T-cell (primary cell): ENCODE measurements around the gene JAKMIP1. TPM values are rescaled to one million over a fixed set of nuclear protein-coding genes. Genes with fewer than 3 reads are reported as not detected.

ENCODE experiments used
- ATAC-seq, 4 experiments: fragments of 200-7000 bp in 3 of 4; fragments of 150-1000 bp in 1 of 4; cut with Tn5 transposase; replicated peaks in 1 of 4; 1 replicate in 3 of 4; 2 replicates in 1 of 4; pipeline ENCODE4 v1.10.0; 2021; ENCODE audit warnings: moderate library complexity in 3 of 4, mild to moderate bottlenecking in 2 of 4, moderate number of reproducible peaks in 1 of 4
- CTCF ChIA-PET, 2 donors: fragments of 300-600 bp; sonication (Branson Sonifier 250); formaldehyde crosslinking; loops; one replicate each; lab custom pipeline; 2022; ENCODE audit warnings: antibody characterized with exemption in 2 of 2; lab: Charles Lee
- POLR2A ChIA-PET, 2 donors: fragments of 300-600 bp; sonication (Branson Sonifier 250); formaldehyde crosslinking; loops; one replicate each; lab custom pipeline; 2022; ENCODE audit warnings: antibody characterized with exemption in 2 of 2; lab: Charles Lee
- DNase-seq, 35 experiments: peaks; one replicate each; pipeline versions ENCODE4 v3.0.0 to v3.0.0-alpha.2; 2013 to 2023
- H3K27ac ChIP-seq: one replicate; pipeline ENCODE4 v1.5.1; 2013; ENCODE audit warnings: low read length
- H3K27me3 ChIP-seq, 2 experiments: replicated peaks in 1 of 2; 1 replicate in 1 of 2; 2 replicates in 1 of 2; pipeline versions ENCODE4 v1.6.1 to v1.7.0; 2013; ENCODE audit warnings: low read length in 1 of 2, mixed read lengths in 1 of 2; ENCODE audit not compliant: control insufficient read depth in 2 of 2, insufficient read depth in 2 of 2; ENCODE audit errors: extremely low read depth in 1 of 2
- H3K36me3 ChIP-seq, 2 donors: 1 replicate in 1 of 2; 2 replicates in 1 of 2; pipeline versions ENCODE4 v1.6.1 to v1.7.0; 2013; ENCODE audit warnings: low read length in 1 of 2; ENCODE audit not compliant: control insufficient read depth in 2 of 2, insufficient read depth in 1 of 2; ENCODE audit errors: extremely low read depth in 1 of 2
- H3K4me1 ChIP-seq, 2 experiments: 1 replicate in 1 of 2; 2 replicates in 1 of 2; pipeline versions ENCODE4 v1.6.1 to v1.7.0; 2013; ENCODE audit warnings: low read length in 2 of 2, mixed read lengths in 1 of 2; ENCODE audit not compliant: insufficient read depth in 2 of 2, control insufficient read depth in 1 of 2; ENCODE audit errors: extremely low read depth in 1 of 2
- H3K4me3 ChIP-seq, 2 donors: 1 replicate in 1 of 2; 2 replicates in 1 of 2; pipeline versions ENCODE4 v1.5.1 to v1.7.0; 2013; ENCODE audit warnings: mild to moderate bottlenecking in 2 of 2, low read length in 1 of 2, moderate library complexity in 1 of 2; ENCODE audit not compliant: control insufficient read depth in 1 of 2; ENCODE audit errors: extremely low read depth in 1 of 2
- H3K9me3 ChIP-seq: 2 replicates; pipeline ENCODE4 v1.7.0; 2013
- H3K27ac Mint-ChIP-seq, 2 donors: one replicate each; pipeline ENCODE4 v1.8.0; 2020 to 2021; ENCODE audit warnings: mild to moderate bottlenecking in 2 of 2, mixed read lengths in 2 of 2
- H3K27me3 Mint-ChIP-seq, 2 donors: one replicate each; pipeline ENCODE4 v1.8.0; 2021 to 2022; ENCODE audit warnings: mixed read lengths in 2 of 2
- H3K36me3 Mint-ChIP-seq: one replicate; pipeline ENCODE4 v1.8.0; 2021; ENCODE audit warnings: mixed read lengths
- H3K4me1 Mint-ChIP-seq, 3 donors: one replicate each; pipeline ENCODE4 v1.8.0; 2020 to 2022; ENCODE audit warnings: mixed read lengths in 3 of 3, mild to moderate bottlenecking in 1 of 3
- H3K4me3 Mint-ChIP-seq, 3 donors: one replicate each; pipeline ENCODE4 v1.8.0; 2020 to 2022; ENCODE audit warnings: mild to moderate bottlenecking in 3 of 3, mixed read lengths in 3 of 3, moderate library complexity in 3 of 3
- H3K9me3 Mint-ChIP-seq, 3 donors: one replicate each; pipeline ENCODE4 v1.8.0; 2020 to 2022; ENCODE audit warnings: mixed read lengths in 3 of 3
- WGBS: methylation state at CpG from one replicate; pipeline ENCODE4 v1.1.5; 2013; ENCODE audit warnings: missing lambda C conversion rate; ENCODE audit not compliant: insufficient coverage; 5-methylcytosine and 5-hydroxymethylcytosine counted together
- total RNA-seq, 35 experiments: library from RNA in 6 of 35; stranded (reverse) in 6 of 35; fragments of 120-200 nt in 1 of 35; gene quantifications; one replicate each; pipeline versions ENCODE4 v1.2.1 to v1.2.4 and lab custom pipeline; 2013 to 2026

Gene JAKMIP1
- total RNA-seq, 5 donors from 2014 or later (not counting 1 experiment from before 2014, with no cell fraction given): 3.5 to 14.0 (median 6.1) TPM

DNA sequence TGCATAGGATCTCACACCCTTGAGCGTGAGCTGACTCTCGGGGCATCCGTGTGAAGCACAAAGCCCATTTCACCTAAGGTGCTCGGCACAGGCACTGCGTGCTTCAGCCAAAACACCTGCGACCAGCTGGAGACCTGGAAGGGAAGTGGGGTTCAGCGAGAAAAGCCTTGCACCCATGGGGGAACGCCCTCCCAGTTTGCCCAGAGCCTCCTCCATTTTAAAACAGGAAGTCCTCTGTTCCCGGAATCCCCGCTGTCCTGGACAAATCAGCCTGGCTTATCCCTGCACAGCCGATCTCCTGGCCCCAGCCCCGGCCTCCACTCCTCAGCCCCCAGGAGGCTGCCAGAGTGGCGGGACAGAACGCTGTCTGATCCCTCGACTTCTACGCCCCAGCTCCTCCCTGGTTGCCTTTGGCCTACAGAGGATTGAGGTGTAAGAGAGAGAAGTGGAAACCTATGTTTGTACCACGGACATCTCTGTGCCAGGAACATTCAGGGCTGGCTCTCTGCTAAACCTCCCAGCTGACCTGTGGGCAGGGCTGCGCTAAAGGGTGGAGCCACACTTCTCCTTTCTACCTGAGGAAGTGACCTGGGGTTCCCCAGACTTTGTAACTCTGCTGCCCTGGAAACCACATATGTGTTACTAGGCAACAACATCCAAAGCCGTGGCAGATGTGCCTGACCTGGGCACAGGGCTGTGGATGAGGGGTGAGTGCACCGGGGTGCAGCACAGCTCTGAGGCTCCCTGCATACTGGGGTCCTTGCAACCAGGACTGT lies 178.3 kb downstream of the JAKMIP1 start:
- H3K36me3 ChIP-seq: no peaks in the 10 kb centered on the region
- WGBS: 78% methylated on average over 15 of the region's 20 CpGs
- H3K4me3 Mint-ChIP-seq: no peak overlapping the region
- H3K27me3 ChIP-seq: peaks cover 0 to 8% of the 10 kb centered on the region in 2 experiments
- no peak overlapping the region for H3K27ac ChIP-seq
- no peaks in the 10 kb centered on the region for H3K9me3 Mint-ChIP-seq
- H3K9me3 ChIP-seq: no peaks in the 10 kb centered on the region
- peaks cover 6 to 15% of the 10 kb centered on the region in 2 donors for H3K27me3 Mint-ChIP-seq
- CTCF ChIA-PET: no interaction called here
- H3K4me3 ChIP-seq: no peak overlapping the region
- no peak for DNase-seq
- no peaks in the 10 kb centered on the region for H3K4me1 ChIP-seq
- ATAC-seq: peak in 1 of 4 experiments; percentile 9
- no peak overlapping the region for H3K27ac Mint-ChIP-seq
- no peaks in the 10 kb centered on the region for H3K36me3 Mint-ChIP-seq
- POLR2A ChIA-PET: no interaction called here
- H3K4me1 Mint-ChIP-seq: no peaks in the 10 kb centered on the region

DNA sequence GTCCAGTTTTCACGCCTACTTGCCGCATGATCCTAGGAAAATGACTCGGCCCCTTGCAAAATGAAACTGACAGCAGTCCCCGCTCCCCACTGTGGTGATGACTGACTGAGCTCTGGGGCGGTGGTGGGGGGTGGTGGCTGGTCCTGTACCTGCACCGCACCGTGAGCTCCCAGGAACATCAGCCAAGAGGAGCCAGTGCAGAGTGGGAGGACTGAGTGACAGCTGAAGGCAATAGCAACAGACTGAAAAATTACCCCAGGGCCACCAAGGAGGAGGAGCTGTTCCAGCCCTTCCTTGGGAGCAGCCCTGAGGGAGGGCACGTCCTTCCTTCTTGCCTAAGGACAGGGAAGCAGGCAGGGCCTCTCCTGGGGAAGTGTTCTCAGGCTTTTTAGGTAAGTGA lies 179.7 kb downstream of the JAKMIP1 start:
- POLR2A ChIA-PET: no interaction called here

DNA sequence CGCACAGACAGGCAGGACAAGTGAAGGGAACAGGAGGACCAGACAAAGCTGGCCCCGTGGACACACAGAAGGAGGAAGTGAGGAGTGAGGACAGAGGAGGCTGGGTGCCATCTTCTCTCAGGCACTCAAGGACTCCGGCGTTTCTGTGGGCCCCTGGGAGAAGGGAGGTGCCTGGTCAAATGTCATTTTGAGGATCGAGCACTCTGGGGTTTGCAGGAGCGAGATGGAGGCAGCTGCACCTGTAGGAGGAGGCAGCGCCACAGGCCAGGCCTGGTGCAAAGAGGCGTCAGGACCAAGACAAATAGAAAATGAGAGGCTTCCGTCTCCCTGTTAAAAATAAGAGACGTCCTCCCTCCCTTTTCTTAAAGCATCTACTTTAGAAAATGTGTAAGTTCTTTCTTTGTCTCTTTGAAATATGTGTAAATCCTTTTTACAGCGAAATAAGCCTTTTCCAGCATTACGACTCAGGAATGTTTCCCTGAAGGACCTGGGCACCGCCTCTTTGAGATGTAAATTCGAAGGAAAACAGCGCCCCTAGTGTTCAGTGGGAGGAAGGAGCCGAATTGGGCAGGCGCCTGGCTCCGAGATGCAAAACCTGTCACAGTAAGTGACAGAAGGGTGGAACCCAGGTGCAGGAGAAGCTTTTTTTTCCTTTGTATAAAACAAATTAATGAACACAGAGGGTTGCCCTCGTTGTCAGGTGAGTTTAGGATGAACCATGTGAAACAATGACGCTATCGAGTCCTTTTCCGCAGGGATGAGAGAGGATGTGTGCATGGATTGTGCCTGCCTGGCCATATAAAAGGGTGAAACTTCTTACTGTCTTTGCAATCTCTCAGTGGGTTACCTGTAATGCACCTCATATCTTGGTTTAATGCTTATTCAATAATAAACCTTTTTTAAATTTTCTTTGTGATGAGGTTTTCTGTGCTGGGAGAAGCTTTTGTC lies 180.8 kb downstream of the JAKMIP1 start:
- CTCF ChIA-PET: interaction anchor here in 1 of 2 donors (0.9 kb wide), 1 partner anchor 9 kb away, joined by 4 read pairs; no protein-coding TSS in a partner anchor
- Mint-ChIP-seq H3K4me3 (no peak overlapping the region), H3K9me3 (no peaks in the 10 kb centered on the region), H3K27ac (no peak overlapping the region), H3K36me3 (no peaks in the 10 kb centered on the region), H3K27me3 (peaks cover 6 to 18% of the 10 kb centered on the region in 2 donors), H3K4me1 (no peaks in the 10 kb centered on the region)
- ATAC-seq (no peak), DNase-seq (peak in 7 of 35 experiments; percentile 3 to 52 (median 8))
- POLR2A ChIA-PET: no interaction called here
- no peak overlapping the region for H3K27ac ChIP-seq
- WGBS: 67% methylated on average over 7 of the region's 22 CpGs
- H3K36me3 ChIP-seq: no peaks in the 10 kb centered on the region
- no peaks in the 10 kb centered on the region for H3K4me1 ChIP-seq
- peaks cover 0 to 15% of the 10 kb centered on the region in 2 experiments for H3K27me3 ChIP-seq
- H3K4me3 ChIP-seq: no peak overlapping the region
- H3K9me3 ChIP-seq: no peaks in the 10 kb centered on the region

More for the DNA sequence above, 179.7 kb downstream of the JAKMIP1 start:
- H3K27ac Mint-ChIP-seq: no peak overlapping the region
- no peaks in the 10 kb centered on the region for H3K36me3 ChIP-seq
- no peak overlapping the region for H3K4me3 Mint-ChIP-seq
- no peak for ATAC-seq
- H3K27me3 Mint-ChIP-seq: peaks cover 6 to 15% of the 10 kb centered on the region in 2 donors
- no peak overlapping the region for H3K27ac ChIP-seq
- H3K4me3 ChIP-seq: no peak overlapping the region
- CTCF ChIA-PET: interaction anchor here in 1 of 2 donors (0.9 kb wide), 1 partner anchor 10 kb away, joined by 4 read pairs; no protein-coding TSS in a partner anchor
- 81% methylated on average over 8 of the region's 8 CpGs for WGBS
- H3K4me1 Mint-ChIP-seq: no peaks in the 10 kb centered on the region
- H3K9me3 ChIP-seq: no peaks in the 10 kb centered on the region
- no peak for DNase-seq
- H3K4me1 ChIP-seq: no peaks in the 10 kb centered on the region
- peaks cover 0 to 8% of the 10 kb centered on the region in 2 experiments for H3K27me3 ChIP-seq
- H3K9me3 Mint-ChIP-seq: no peaks in the 10 kb centered on the region
- no peaks in the 10 kb centered on the region for H3K36me3 Mint-ChIP-seq

GRCh38 chr4:6018331-6018730 lies 182.0 kb downstream of the JAKMIP1 start, which contains the start of gene C4orf50:
TSS of gene C4orf50 (minus strand) at chr4:6018431.
- H3K9me3 ChIP-seq: no peaks in the 10 kb centered on the region
- no peaks in the 10 kb centered on the region for H3K4me1 ChIP-seq
- peaks cover 0 to 13% of the 10 kb centered on the region in 2 experiments for H3K27me3 ChIP-seq
- peaks cover 4 to 18% of the 10 kb centered on the region in 2 donors for H3K27me3 Mint-ChIP-seq
- H3K36me3 Mint-ChIP-seq: no peaks in the 10 kb centered on the region
- no peaks in the 10 kb centered on the region for H3K36me3 ChIP-seq
- no peak within 1 kb of the TSS for H3K4me3 Mint-ChIP-seq
- H3K4me3 ChIP-seq: no peak within 1 kb of the TSS
- ChIA-PET CTCF (no interaction called here), POLR2A (no interaction called here)
- H3K9me3 Mint-ChIP-seq: no peaks in the 10 kb centered on the region
- WGBS: 76% methylated on average over 5 of the region's 8 CpGs
- H3K27ac ChIP-seq: no peak within 1 kb of the TSS
- DNase-seq (no peak), ATAC-seq (no peak)
- H3K27ac Mint-ChIP-seq: no peak within 1 kb of the TSS
- H3K4me1 Mint-ChIP-seq: no peaks in the 10 kb centered on the region

DNA sequence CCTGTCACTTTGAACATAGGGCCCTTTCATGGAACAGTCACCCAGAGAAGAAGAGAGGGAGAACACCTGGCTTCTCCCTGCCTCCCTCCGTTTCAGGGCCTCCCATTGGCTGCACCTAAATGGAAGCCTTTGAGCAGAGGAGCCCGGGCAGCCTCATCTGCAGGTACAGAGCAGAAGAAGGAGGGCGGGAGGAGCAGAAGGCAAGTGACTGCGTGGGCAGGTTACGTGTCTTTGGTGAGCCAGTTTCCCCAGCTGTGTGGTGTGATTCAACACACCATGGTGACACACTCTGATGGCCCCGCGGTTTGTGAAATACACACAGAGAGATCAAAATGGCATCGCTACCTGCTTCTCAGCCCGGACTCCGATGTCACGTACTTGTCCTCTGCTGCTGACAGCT lies 182.5 kb downstream of the JAKMIP1 start:
- ATAC-seq: no peak
- H3K4me3 Mint-ChIP-seq: no peak overlapping the region
- no peaks in the 10 kb centered on the region for H3K4me1 ChIP-seq
- H3K9me3 Mint-ChIP-seq: no peaks in the 10 kb centered on the region
- H3K27ac ChIP-seq: no peak overlapping the region
- ChIA-PET CTCF (no interaction called here), POLR2A (no interaction called here)
- 96% methylated on average over 10 of the region's 11 CpGs for WGBS
- H3K4me3 ChIP-seq: no peak overlapping the region
- H3K27me3 Mint-ChIP-seq: peaks cover 4 to 18% of the 10 kb centered on the region in 2 donors
- H3K27ac Mint-ChIP-seq: no peak overlapping the region
- H3K36me3 Mint-ChIP-seq: no peaks in the 10 kb centered on the region
- no peaks in the 10 kb centered on the region for H3K36me3 ChIP-seq
- no peaks in the 10 kb centered on the region for H3K9me3 ChIP-seq
- DNase-seq: no peak
- H3K27me3 ChIP-seq: peaks cover 0 to 13% of the 10 kb centered on the region in 2 experiments
- H3K4me1 Mint-ChIP-seq: no peaks in the 10 kb centered on the region

- Mint-ChIP-seq H3K27me3 (peaks cover 4 to 18% of the 10 kb centered on the region in 2 donors), H3K4me3 (no peak overlapping the region), H3K27ac (no peak overlapping the region), H3K36me3 (no peaks in the 10 kb centered on the region), H3K4me1 (no peaks in the 10 kb centered on the region), H3K9me3 (no peaks in the 10 kb centered on the region)
- H3K36me3 ChIP-seq: no peaks in the 10 kb centered on the region
- H3K4me1 ChIP-seq: no peaks in the 10 kb centered on the region
- 83% methylated on average over 9 of the region's 10 CpGs for WGBS
- no peak overlapping the region for H3K27ac ChIP-seq
- H3K27me3 ChIP-seq: peaks cover 0 to 13% of the 10 kb centered on the region in 2 experiments
- no peaks in the 10 kb centered on the region for H3K9me3 ChIP-seq
- no peak overlapping the region for H3K4me3 ChIP-seq
- ATAC-seq (no peak), DNase-seq (no peak)
- ChIA-PET CTCF (no interaction called here), POLR2A (no interaction called here)
These were observed 183.3 kb downstream of the JAKMIP1 start for GRCh38 chr4:6017030-6017429.
